ENCODE measurements around the gene EYA4.

The EYA4 gene

GRCh38 chr6:133289733-133290306 lies 48.7 kb downstream of the EYA4 start:
- no peak for DNase-seq (ENCODE audit: low read depth in 3 of 3)

DNA sequence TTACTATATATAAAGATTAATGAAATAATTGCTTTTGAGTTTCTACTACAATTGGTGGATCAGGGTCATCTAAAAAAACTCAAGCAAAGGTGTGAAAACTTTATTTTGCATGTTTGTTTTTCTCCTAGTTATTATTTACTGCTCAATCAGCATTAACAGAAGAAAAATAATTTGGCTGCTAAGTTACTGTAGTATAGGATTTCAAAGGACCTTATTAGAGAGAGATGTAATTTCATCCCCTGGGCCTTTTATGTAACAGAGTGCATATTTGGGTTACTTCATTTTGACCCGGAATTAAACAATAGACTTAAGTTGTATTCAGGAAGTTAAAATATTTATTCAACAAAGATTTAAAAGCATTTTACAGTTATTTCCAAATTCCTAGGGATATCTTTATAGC lies 49.8 kb downstream of the EYA4 start:
- no peak for DNase-seq (ENCODE audit: low read depth in 3 of 3)

DNA sequence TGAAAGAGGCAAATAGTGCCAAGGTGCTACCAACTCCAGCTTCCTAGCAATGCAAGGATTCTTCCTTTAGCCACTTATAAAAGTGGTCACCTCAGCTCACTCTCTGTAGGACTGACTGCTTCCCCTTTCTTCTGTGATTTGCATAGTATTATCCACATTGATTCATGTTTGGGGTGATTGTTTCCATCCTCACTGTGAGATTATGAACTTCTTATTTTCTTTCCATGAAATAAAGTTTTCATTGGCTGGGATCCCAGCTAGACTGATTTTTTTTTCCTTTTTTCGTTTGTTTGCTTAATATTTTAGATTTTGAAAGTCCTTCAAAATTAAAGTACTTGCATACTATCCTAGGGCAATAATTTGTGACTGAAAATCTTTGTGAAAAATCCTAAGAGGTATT lies 50.5 kb downstream of the EYA4 start:
- DNase-seq (ENCODE audit: low read depth in 3 of 3): no peak

GRCh38 chr6:133297657-133298056 lies 56.5 kb downstream of the EYA4 start:
- DNase-seq (ENCODE audit: low read depth in 3 of 3): no peak

DNA sequence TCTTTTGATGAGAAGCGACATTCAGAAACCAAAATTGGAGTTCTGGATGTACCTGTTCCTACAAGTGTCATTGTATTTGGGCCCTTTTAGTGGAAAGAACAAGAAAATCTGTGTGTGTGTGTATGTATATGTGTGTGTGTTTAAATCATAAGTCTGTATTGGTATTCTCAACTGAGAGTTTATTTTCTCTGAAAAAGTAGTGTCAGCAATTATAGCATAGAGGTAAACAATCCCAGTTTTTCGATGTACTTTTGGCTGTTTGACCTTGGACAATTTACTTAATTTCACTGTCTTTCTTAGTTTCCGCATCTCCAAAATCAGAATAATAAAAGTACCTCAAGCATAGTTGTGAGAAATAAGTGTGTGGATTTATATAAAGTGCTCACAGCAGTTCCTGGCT lies 57.2 kb downstream of the EYA4 start:
- no peak for DNase-seq (ENCODE audit: low read depth in 3 of 3)

- DNase-seq (ENCODE audit: low read depth in 3 of 3): no peak
Measured at GRCh38 chr6:133298801-133299200, 57.6 kb downstream of the EYA4 start.

- DNase-seq (ENCODE audit: low read depth in 3 of 3): no peak
Measured at GRCh38 chr6:133300896-133301295, 59.7 kb downstream of the EYA4 start.

- DNase-seq (ENCODE audit: low read depth in 3 of 3): no peak
Measured at GRCh38 chr6:133301835-133302234, 60.7 kb downstream of the EYA4 start.

- DNase-seq (ENCODE audit: low read depth in 3 of 3): no peak
Measured at GRCh38 chr6:133306931-133307330, 65.8 kb downstream of the EYA4 start.

GRCh38 chr6:133309579-133309978 lies 68.4 kb downstream of the EYA4 start:
- DNase-seq (ENCODE audit: low read depth in 3 of 3): no peak

GRCh38 chr6:133312006-133312405 lies 70.8 kb downstream of the EYA4 start:
- DNase-seq (ENCODE audit: low read depth in 3 of 3): no peak

DNA sequence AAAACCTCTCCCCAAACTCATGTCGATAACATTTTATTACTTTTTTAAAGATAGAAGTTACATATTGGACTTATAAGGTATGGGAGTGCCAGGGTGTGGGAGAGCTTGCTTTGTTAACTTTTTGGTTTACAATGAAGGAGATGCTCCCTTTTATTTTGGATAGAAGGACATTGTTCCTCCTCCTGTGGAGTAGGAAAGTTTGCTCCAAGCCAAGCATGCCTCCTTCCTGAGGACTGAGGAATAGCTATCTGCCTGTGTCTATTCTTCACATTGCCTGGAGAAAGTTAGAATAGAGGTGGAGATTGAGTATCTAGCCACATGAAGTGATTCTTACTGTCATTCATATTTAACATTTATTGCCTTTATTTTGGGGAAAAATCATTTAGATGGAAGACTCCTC lies 71.9 kb downstream of the EYA4 start:
- no peak for DNase-seq (ENCODE audit: low read depth in 3 of 3)

GRCh38 chr6:133314947-133315346 lies 73.8 kb downstream of the EYA4 start:
- no peak for DNase-seq (ENCODE audit: low read depth in 3 of 3)

DNA sequence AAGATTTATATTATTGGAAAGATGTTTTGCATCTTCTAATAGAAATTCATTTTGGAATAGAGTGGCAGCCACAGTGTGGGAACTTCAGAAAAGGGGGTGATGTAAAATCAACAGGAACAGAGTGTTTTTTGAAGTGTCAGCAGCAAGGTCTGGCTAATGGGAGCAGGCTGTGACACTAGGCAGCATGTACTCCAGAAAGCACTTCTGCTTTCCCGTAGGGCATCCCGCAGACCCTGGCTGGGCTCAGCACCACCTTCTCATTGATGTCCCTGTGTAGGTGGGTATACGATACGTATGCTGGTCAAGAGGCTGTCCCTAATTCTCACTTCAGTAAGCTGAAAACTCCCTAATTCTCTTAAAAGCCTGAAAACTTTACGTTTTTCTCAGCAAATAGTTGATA lies 74.7 kb downstream of the EYA4 start:
- no peak for DNase-seq (ENCODE audit: low read depth in 3 of 3)

- DNase-seq (ENCODE audit: low read depth in 3 of 3): no peak
Measured at GRCh38 chr6:133317704-133318103, 76.5 kb downstream of the EYA4 start.

GRCh38 chr6:133326584-133326983 lies 85.4 kb downstream of the EYA4 start:
- DNase-seq (ENCODE audit: low read depth in 3 of 3): no peak

- DNase-seq (ENCODE audit: low read depth in 3 of 3): no peak
Measured at GRCh38 chr6:133333852-133334251, 92.7 kb downstream of the EYA4 start.

DNA sequence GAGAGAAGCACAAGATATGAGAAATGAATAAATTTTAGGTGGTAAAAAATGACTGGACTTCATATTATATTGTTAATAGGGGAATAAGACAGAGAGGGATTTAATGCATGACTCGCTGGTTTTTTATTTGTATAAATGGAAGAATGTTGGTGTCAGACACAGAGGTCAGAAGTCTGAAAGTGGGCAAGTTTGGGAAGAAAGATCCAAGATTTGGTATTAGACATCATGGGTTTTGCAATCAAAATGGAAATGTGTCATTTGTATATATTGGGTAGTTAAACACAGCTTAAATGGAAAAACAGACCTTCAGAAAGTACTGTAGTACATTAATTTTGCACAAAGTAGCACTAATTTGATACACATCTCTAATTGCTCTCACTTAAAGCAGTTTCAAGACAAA lies 96.2 kb downstream of the EYA4 start:
- DNase-seq (ENCODE audit: low read depth in 3 of 3): no peak

DNA sequence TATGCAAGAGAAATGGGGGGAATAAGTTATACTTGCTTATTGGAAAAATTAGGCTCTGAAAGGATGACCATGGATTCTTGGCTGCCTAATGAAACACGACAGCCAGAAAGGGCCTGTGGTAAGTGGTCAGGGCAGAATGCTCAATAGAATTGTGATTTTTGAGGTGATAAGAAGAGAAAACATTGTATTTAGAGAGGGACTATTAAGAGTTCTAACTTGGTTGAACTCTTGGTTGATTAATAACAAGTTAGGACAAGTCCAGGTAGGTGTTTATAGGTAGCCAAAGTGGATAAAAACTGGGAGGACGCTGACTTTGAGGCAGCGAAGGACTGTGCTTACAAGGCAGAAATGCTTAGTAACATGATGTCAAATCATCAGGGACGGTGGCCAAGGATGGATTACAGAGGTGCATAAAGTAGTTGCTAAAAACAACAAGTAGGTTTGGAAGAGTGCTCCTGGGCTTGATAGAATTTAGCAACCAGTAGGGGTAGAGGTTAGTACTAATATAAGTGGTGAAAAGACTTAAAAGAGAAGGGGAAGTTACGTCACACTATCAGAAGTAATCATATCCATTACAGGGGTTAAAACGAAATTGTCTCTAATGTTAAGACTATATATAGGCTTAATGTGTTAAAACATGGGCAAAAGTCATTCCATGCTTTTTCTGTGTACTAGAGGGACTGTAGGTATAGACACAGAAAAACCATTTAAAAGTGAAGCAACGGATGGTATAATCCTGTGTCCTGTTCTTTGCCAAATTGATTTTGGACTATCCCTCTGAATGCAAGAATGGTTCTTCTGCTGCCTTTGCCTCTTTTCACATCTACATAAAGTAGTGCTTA lies 98.6 kb downstream of the EYA4 start:
- no peak for DNase-seq (ENCODE audit: low read depth in 3 of 3)

GRCh38 chr6:133340557-133340956 lies 99.4 kb downstream of the EYA4 start:
- no peak for DNase-seq (ENCODE audit: low read depth in 3 of 3)

GRCh38 chr6:133341607-133342158 lies 100.5 kb downstream of the EYA4 start:
- no peak for DNase-seq (ENCODE audit: low read depth in 3 of 3)

DNA sequence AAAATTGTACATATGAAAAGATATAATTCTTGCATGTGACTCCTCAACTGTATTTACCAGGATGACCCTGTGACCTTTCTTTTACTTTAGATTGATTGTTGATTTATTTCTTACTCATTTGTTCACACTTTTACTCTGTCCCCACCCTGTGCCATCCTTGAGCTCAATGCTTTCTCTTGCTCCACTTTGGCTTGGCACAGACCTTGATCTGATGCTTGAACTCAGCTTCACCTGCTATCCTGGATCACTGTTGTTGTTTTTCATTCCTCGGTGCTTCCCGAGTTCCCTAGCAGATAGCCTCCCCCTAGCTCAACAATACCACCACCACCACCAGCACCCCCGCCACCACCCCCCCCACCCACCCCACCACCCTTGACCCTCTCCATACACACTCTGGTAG lies 102.1 kb downstream of the EYA4 start:
- DNase-seq (ENCODE audit: low read depth in 3 of 3): no peak

DNA sequence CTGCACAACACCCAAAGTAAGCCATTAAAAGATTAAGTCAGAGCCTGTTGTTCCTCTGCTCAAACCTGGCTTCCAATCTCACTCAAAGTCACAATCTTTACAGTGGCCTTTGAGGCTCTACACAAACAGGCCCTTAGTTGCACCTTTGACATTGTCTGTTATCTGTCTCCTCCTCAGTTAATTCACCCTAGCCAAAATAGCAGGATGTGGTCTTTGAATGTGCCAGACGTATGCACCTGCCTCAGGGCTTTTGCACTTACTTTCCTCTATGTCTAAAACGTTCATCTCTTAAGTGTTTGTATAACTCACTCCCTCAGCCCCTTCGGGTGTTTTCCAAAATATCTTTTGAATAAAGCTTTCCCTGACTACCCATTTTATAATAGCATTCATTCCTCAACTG lies 107.7 kb downstream of the EYA4 start:
- no peak for DNase-seq (ENCODE audit: low read depth in 3 of 3)

Measured in stimulated activated CD4-positive, alpha-beta T cell treated with anti-CD3 and anti-CD28 coated beads, TNF-alpha, amount 100 ng/mL, for 48 hours (primary cell).